Measurements from ENCODE around the gene DCUN1D3.

DNA sequence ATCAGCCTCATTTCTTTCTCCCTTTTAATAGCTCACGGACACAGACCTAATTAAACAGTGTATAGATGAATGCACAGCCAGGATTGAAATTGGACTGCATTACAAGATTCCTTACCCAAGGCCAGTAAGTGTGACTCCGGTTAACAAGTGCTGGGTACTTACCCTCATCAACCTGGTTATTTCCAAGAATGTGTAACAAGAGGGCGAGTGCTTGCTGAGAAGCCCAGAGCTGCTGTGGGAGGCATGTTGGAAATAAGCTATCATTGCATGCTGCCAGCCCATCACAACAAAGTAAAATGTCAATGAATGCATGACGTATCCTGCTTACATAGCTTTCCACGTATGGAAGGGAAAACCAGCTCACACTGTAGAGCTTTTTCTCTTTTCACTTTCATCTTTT is 19.9 kb upstream of the DCUN1D3 start:
- TF ChIP-seq, protein P1, sequence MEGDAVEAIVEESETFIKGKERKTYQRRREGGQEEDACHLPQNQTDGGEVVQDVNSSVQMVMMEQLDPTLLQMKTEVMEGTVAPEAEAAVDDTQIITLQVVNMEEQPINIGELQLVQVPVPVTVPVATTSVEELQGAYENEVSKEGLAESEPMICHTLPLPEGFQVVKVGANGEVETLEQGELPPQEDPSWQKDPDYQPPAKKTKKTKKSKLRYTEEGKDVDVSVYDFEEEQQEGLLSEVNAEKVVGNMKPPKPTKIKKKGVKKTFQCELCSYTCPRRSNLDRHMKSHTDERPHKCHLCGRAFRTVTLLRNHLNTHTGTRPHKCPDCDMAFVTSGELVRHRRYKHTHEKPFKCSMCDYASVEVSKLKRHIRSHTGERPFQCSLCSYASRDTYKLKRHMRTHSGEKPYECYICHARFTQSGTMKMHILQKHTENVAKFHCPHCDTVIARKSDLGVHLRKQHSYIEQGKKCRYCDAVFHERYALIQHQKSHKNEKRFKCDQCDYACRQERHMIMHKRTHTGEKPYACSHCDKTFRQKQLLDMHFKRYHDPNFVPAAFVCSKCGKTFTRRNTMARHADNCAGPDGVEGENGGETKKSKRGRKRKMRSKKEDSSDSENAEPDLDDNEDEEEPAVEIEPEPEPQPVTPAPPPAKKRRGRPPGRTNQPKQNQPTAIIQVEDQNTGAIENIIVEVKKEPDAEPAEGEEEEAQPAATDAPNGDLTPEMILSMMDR (IDR thresholded peaks at IDR 0.05), result no peak
- TF ChIP-seq POLR2AphosphoS5 (IDR thresholded peaks at IDR 0.05), result no peak
- TF ChIP-seq POLR2A (IDR thresholded peaks at IDR 0.05), result no peak
